Activated T-cell treated with anti-CD3 and anti-CD28 coated beads for 4 hours (primary cell): ENCODE results near the gene CEP112.

ENCODE experiments used
- DNase-seq: peaks from one replicate; pipeline ENCODE4 v3.0.0-alpha.2; 2020

The CEP112 gene

GRCh38 chr17:65666876-65667321, 525.0 kb downstream of the CEP112 start:
- DNase-seq, result no peak

GRCh38 chr17:65665966-65666365, 526.0 kb downstream of the CEP112 start:
- DNase-seq, result no peak

GRCh38 chr17:65664696-65665095, 527.2 kb downstream of the CEP112 start:
- no peak for DNase-seq

- no peak for DNase-seq
Measured at GRCh38 chr17:65664266-65664665, 527.7 kb downstream of the CEP112 start.

- DNase-seq, result no peak
Measured at GRCh38 chr17:65662196-65662595, 529.7 kb downstream of the CEP112 start.

GRCh38 chr17:65660947-65661346, 531.0 kb downstream of the CEP112 start:
- no peak for DNase-seq

GRCh38 chr17:65660078-65660477, 531.9 kb downstream of the CEP112 start:
- DNase-seq, result no peak

- DNase-seq, result no peak
Measured at GRCh38 chr17:65659512-65659911, 532.4 kb downstream of the CEP112 start.

- DNase-seq, result no peak
Measured at GRCh38 chr17:65657251-65657828, 534.6 kb downstream of the CEP112 start.

- no peak for DNase-seq
Measured at GRCh38 chr17:65656390-65657250, 535.3 kb downstream of the CEP112 start.

GRCh38 chr17:65655706-65656105, 536.2 kb downstream of the CEP112 start:
- DNase-seq, result no peak

- DNase-seq, result no peak
Measured at GRCh38 chr17:65644545-65644944, 547.4 kb downstream of the CEP112 start.

GRCh38 chr17:65638221-65638975, 553.5 kb downstream of the CEP112 start:
- no peak for DNase-seq

- no peak for DNase-seq
Measured at GRCh38 chr17:65637786-65638185, 554.1 kb downstream of the CEP112 start.

GRCh38 chr17:65634533-65634932, 557.4 kb downstream of the CEP112 start:
- no peak for DNase-seq

GRCh38 chr17:65633988-65634387, 557.9 kb downstream of the CEP112 start:
- no peak for DNase-seq

- no peak for DNase-seq
Measured at GRCh38 chr17:65633146-65633881, 558.6 kb downstream of the CEP112 start.

- DNase-seq, result no peak
Measured at GRCh38 chr17:65630502-65630901, 561.4 kb downstream of the CEP112 start.

- DNase-seq, result no peak
Measured at GRCh38 chr17:65629234-65629690, 562.7 kb downstream of the CEP112 start.

- no peak for DNase-seq
Measured at GRCh38 chr17:65628644-65629036, 563.3 kb downstream of the CEP112 start.

- DNase-seq, result no peak
Measured at GRCh38 chr17:65627891-65628643, 563.9 kb downstream of the CEP112 start.

GRCh38 chr17:65627108-65627507, 564.8 kb downstream of the CEP112 start:
- DNase-seq, result no peak
